Gastrocnemius medialis (tissue), 4 donors: ENCODE data around the gene TBX18. TPM values are rescaled to one million over a fixed set of nuclear protein-coding genes. Genes with fewer than 3 reads are reported as not detected.
A peak's percentile ranks its signal among the peaks of the same experiment; 100 is the strongest.

Experiments
- ATAC-seq, 2 donors: fragments of 150-250 bp; one replicate each; pipeline ENCODE4 v1.9.1; 2016
- DNase-seq, 2 donors: peaks; one replicate each; pipeline ENCODE4 v3.0.0-alpha.2; 2019
- H3K27ac ChIP-seq, 4 donors: fragments of 200-600 bp; sonication (generic); 1 replicate in 1 of 4; 2 replicates in 3 of 4; pipeline ENCODE4 v1.5.1; 2016 to 2018; ENCODE audit warnings: mild to moderate bottlenecking in 2 of 4, moderate library complexity in 1 of 4
- H3K27me3 ChIP-seq, 3 donors: fragments of 200-600 bp; sonication (generic) in 2 of 3; 1 replicate in 1 of 3; 2 replicates in 2 of 3; pipeline versions ENCODE4 v1.5.1 to v1.6.0; 2016 to 2019; ENCODE audit warnings: mild to moderate bottlenecking in 1 of 3, moderate library complexity in 1 of 3
- H3K36me3 ChIP-seq, 2 donors: fragments of 200-600 bp; sonication (generic) in 1 of 2; one replicate each; pipeline ENCODE4 v1.5.1; 2017 to 2018
- H3K4me1 ChIP-seq, 2 donors: fragments of 200-600 bp; sonication (generic) in 1 of 2; one replicate each; pipeline ENCODE4 v1.5.1; 2016 to 2017; ENCODE audit warnings: mild to moderate bottlenecking in 2 of 2
- H3K4me3 ChIP-seq, 4 donors: fragments of 200-600 bp; sonication (generic) in 3 of 4; 1 replicate in 1 of 4; 2 replicates in 3 of 4; pipeline ENCODE4 v1.5.1; 2016 to 2019; ENCODE audit warnings: mild to moderate bottlenecking in 2 of 4
- H3K9me3 ChIP-seq, 3 donors: fragments of 200-600 bp; sonication (generic) in 2 of 3; 1 replicate in 1 of 3; 2 replicates in 2 of 3; pipeline ENCODE4 v1.5.1; 2016 to 2019
- POLR2A ChIP-seq, 2 donors: fragments of 450-650 bp; IDR thresholded peaks; one replicate each; pipeline ENCODE4 v1.6.1; 2017; ENCODE audit warnings: antibody characterized with exemption in 2 of 2, mild to moderate bottlenecking in 2 of 2, moderate library complexity in 2 of 2
- in situ Hi-C, 4 donors: fragments of 200-750 bp; cut with MboI; loops; one replicate each; pipeline versions ENCODE4 v1.15.0 to v1.8.0; 2017; ENCODE audit warnings: low sequenced_read_pairs in 4 of 4
- intact Hi-C: fragments of 100-400 bp; cut with DNase I; formaldehyde crosslinking; loops from one replicate; pipeline ENCODE4 v1.15.1; 2023; ENCODE audit warnings: low total_unique reads
- total RNA-seq, 4 donors: library from RNA; depleted of rRNA; stranded (reverse); fragments of >200 nt; gene quantifications; one replicate each; pipeline versions ENCODE4 v1.1.0 to v1.2.3, GENCODE V29; 2016
- TF ChIP-seq, protein P1 (sequence below), 5 experiments: fragments of 450-650 bp in 3 of 5; fragments of 200-600 bp in 2 of 5; sonication (generic) in 2 of 5; IDR thresholded peaks in 4 of 5; conservative IDR thresholded peaks in 1 of 5; 1 replicate in 4 of 5; 2 replicates in 1 of 5; pipeline ENCODE4 v1.5.1; 2016 to 2019; ENCODE audit warnings: antibody characterized with exemption in 5 of 5, mild to moderate bottlenecking in 3 of 5, moderate library complexity in 3 of 5

The TBX18 gene
- total RNA-seq, 4 donors from 2014 or later: 1.0 to 1.7 (median 1.3) TPM

DNA sequence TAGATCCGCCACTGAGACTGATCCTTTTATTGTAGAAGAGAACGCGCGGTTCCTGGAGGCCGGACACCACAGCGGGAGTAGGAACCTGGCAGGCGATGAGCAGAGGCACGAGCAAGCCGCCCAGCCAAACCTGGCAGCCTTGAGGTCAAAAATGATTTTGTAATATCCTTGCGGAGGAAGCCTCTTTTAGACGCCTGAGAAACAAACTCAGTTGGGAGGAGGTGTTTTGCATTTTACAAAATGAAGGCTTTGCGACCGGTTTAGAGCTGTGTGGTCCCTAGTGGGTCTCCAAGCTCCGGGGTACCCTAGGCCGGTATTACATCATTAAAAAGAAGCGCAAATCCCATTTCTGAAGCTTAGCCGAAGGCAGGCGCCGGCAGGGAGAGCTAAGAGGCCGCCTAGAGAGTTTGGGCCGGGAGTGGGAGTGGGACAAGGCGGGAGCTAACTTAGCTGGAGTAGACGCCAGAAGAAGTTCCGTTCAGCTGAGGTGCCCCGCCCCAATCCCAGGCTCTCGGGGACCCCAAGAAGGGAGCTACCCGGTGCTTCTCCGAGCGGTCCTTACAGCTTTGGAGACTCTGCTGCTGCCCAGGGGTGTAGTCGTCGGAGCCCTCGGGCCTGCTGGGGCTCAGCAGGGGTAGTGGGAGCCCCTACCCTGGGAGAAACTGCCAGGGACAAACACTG, 1.9 kb upstream of the TBX18 start:
- Histone ChIP-seq H3K9me3 (no peaks in the 10 kb centered on the region), H3K4me3 (no peak overlapping the region), H3K36me3 (no peaks in the 10 kb centered on the region), H3K27ac (no peak overlapping the region), H3K27me3 (peaks cover 59 to 91% (median 72%) of the 10 kb centered on the region in 3 donors), H3K4me1 (no peaks in the 10 kb centered on the region)
- ATAC-seq (no peak), DNase-seq (no peak)
- in situ Hi-C loops: no loop called here
- intact Hi-C loops: no loop called here
- TF ChIP-seq, protein P1, sequence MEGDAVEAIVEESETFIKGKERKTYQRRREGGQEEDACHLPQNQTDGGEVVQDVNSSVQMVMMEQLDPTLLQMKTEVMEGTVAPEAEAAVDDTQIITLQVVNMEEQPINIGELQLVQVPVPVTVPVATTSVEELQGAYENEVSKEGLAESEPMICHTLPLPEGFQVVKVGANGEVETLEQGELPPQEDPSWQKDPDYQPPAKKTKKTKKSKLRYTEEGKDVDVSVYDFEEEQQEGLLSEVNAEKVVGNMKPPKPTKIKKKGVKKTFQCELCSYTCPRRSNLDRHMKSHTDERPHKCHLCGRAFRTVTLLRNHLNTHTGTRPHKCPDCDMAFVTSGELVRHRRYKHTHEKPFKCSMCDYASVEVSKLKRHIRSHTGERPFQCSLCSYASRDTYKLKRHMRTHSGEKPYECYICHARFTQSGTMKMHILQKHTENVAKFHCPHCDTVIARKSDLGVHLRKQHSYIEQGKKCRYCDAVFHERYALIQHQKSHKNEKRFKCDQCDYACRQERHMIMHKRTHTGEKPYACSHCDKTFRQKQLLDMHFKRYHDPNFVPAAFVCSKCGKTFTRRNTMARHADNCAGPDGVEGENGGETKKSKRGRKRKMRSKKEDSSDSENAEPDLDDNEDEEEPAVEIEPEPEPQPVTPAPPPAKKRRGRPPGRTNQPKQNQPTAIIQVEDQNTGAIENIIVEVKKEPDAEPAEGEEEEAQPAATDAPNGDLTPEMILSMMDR (IDR thresholded peaks at IDR 0.05 in 4 of 5, conservative IDR thresholded peaks at IDR 0.05 in 1 of 5): no peak
- no peak for TF ChIP-seq POLR2A (IDR thresholded peaks at IDR 0.05)

DNA sequence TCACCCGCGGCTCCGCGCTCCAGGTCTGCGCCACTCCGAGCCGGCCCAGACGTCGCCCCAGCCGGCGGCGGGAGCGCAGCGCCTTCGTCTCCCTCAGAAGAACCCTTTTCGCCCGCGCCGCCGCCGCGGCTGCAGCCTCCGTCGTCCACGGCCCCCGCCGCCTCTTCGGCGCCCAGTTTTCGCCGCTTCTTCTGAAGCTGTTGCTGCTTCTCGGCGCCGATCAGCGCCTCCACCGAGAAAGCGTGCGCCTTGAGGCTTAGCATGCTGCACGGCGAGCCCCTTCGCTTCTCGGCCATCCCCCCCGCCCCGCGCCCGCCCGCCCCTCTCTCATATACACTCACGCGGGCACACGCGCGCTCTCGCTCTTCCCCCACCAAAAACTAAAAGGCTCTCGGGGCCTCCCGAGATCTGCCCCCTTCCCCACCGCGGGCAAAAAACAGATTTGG, 489 bp downstream of the TBX18 start:
- ATAC-seq (no peak), DNase-seq (no peak)
- peak overlapping the region; percentile 46 to 58 (median 54) for H3K4me3 ChIP-seq
- H3K4me1 ChIP-seq: no peaks in the 10 kb centered on the region
- H3K27me3 ChIP-seq: peaks cover 41 to 88% (median 72%) of the 10 kb centered on the region in 3 donors
- no peaks in the 10 kb centered on the region for H3K9me3 ChIP-seq
- peak overlapping the region; percentile 62 to 79 (median 74) for H3K27ac ChIP-seq
- intact Hi-C loops: no loop called here
- TF ChIP-seq, protein P1 (IDR thresholded peaks at IDR 0.05 in 4 of 5, conservative IDR thresholded peaks at IDR 0.05 in 1 of 5): no peak
- no peak for TF ChIP-seq POLR2A (IDR thresholded peaks at IDR 0.05)
- in situ Hi-C loops: no loop called here
- H3K36me3 ChIP-seq: no peaks in the 10 kb centered on the region

DNA sequence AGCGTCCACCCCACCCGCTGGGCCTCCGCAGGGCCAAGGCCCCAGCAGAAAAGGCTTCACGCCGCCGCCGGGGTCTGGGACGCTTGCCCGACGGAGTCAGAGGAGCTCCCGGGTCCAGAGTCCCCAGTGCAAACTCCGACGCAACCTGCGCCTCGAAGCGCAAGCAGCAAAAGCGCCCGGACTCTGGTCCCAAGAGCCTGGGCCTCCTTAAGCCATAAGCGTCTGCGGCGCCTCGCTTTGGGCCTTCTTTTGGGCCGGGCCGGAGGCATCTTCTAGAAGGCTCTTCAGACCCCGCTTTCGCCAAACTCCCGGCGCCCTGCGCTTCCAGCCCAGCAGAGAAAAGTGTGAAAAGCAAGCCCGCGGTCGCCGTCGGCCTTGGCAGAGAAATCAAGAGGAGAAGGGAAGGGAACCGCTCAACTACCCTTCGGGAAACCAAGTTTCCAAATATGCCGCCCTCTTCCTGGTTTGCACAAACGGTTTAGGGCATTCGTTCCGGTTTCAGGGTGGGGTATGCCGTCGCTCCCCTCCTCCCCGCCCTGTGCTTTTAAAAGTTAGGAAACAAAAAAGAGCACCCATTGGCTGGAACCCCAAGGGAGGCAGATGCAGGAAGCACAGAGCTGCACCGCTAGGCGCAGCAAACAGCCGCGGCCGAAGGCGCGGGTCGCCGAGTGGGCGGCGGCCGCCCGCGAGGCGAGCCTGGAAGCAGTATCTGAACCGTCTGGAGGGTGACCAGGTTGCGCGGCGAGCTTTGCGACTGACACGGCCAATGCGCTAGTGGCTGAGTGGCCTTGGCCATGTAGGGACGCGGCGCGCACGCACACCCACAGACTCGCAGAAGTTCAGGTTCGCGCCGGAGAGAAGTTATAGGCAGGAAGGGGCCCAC, 1.2 kb downstream of the TBX18 start:
- intact Hi-C loops: no loop called here
- ATAC-seq: peak; percentile 35 to 46

DNA sequence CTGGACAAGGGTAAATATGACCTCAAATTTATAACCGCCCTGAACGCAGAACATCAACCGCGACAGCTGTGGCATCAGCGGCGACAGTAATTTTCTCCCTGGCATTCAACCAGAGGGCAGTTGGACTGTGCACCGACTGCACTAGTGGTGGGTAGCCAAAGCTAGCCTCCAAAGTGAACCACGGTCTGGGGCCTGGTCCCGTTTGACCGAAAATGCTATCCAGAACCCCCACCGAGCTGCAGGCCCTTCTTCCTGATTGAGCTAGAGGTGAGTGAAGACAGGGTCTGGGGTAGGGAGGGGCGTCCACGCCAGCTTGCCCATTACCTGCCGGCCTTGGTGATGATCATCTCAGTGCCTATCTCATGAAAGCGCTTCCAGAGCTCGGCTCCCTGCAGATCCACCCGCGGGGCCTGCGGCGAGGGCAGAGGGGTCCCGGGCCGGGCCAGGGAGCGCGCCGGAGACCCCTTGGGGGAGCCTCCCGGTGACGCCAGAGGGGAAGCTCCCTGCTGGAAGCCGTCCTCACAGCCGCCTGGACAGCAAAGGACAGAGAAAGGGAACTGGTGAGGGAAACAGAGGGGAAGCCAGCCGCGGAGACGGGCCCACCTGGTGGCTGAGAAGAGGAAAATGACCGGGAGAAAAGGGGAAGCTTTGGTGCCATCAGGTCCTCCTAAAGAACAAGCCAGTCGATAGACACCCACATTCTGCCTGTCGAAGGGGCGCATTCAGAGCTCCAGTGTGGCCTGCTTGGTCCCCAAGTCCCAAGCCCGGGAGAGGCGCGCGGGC, 2.0 kb downstream of the TBX18 start:
- H3K4me3 ChIP-seq: peak overlapping the region; percentile 46 to 58 (median 54)
- intact Hi-C loops (no loop called here), in situ Hi-C loops (no loop called here)
- H3K27ac ChIP-seq: peak overlapping the region; percentile 62 to 79 (median 74)
- DNase-seq: no peak
- H3K36me3 ChIP-seq: no peaks in the 10 kb centered on the region
- peak in 1 of 2 donors; percentile 11 for ATAC-seq
- H3K9me3 ChIP-seq: no peaks in the 10 kb centered on the region
- peaks cover 27 to 75% (median 61%) of the 10 kb centered on the region in 3 donors for H3K27me3 ChIP-seq
- TF ChIP-seq, protein P1 (IDR thresholded peaks at IDR 0.05 in 4 of 5, conservative IDR thresholded peaks at IDR 0.05 in 1 of 5): no peak
- TF ChIP-seq POLR2A (IDR thresholded peaks at IDR 0.05): no peak
- H3K4me1 ChIP-seq: no peaks in the 10 kb centered on the region

More for the DNA sequence above, 1.2 kb downstream of the TBX18 start:
- Histone ChIP-seq H3K4me3 (peak overlapping the region; percentile 46 to 58 (median 54)), H3K27ac (peak overlapping the region; percentile 62 to 79 (median 74)), H3K36me3 (no peaks in the 10 kb centered on the region), H3K27me3 (peaks cover 34 to 81% (median 70%) of the 10 kb centered on the region in 3 donors), H3K4me1 (no peaks in the 10 kb centered on the region), H3K9me3 (no peaks in the 10 kb centered on the region)
- DNase-seq: peak in 1 of 2 donors; percentile 38
- TF ChIP-seq, protein P1 (IDR thresholded peaks at IDR 0.05 in 4 of 5, conservative IDR thresholded peaks at IDR 0.05 in 1 of 5): no peak
- TF ChIP-seq POLR2A (IDR thresholded peaks at IDR 0.05): peak; percentile 18 to 40
- in situ Hi-C loops: no loop called here
